GM18508 (cell line): ENCODE measurements around the gene RAD51C.
"Not testable (repeated sequence)": the region's sequence is repeated elsewhere in the genome, so short reads cannot be mapped to it uniquely, and the experiment has no call there.

Source experiments
- ATAC-seq: cut with Tn5 transposase; IDR thresholded peaks from one replicate; pipeline ENCODE4 v1.9.1; 2021; ENCODE audit warnings: moderate number of reproducible peaks; ENCODE audit not compliant: insufficient read depth, unreplicated experiment

RAD51C gene

GRCh38 chr17:58680038-58680369 is 12.4 kb upstream of the RAD51C start:
- ATAC-seq = no peak

- ATAC-seq = no peak
Observed at GRCh38 chr17:58684003-58684402, 8.4 kb upstream of the RAD51C start.

GRCh38 chr17:58684462-58684861 is 7.9 kb upstream of the RAD51C start:
- not testable (repeated sequence) for ATAC-seq

- no peak for ATAC-seq
Observed at GRCh38 chr17:58686980-58687379, 5.4 kb upstream of the RAD51C start.

- ATAC-seq = no peak
Observed at GRCh38 chr17:58688521-58688920, 3.9 kb upstream of the RAD51C start.

- ATAC-seq = not testable (repeated sequence)
Observed at GRCh38 chr17:58690033-58690432, 2.4 kb upstream of the RAD51C start.

GRCh38 chr17:58691701-58692238 is 632 bp upstream of the RAD51C start, which contains the start of gene TEX14:
TEX14 (minus strand) TSS chr17:58692045; CDS start chr17:58652001, 40,044 bp downstream.
- no peak for ATAC-seq

- no peak for ATAC-seq
Observed at GRCh38 chr17:58693208-58693607, 806 bp downstream of the RAD51C start.

GRCh38 chr17:58693751-58694150 is 1.3 kb downstream of the RAD51C start:
- no peak for ATAC-seq

- no peak for ATAC-seq
Observed at GRCh38 chr17:58694302-58694701, 1.9 kb downstream of the RAD51C start.

- no peak for ATAC-seq
Observed at GRCh38 chr17:58694826-58695225, 2.4 kb downstream of the RAD51C start.

- ATAC-seq = no peak
Observed at GRCh38 chr17:58699771-58700170, 7.4 kb downstream of the RAD51C start.

GRCh38 chr17:58702045-58702476 is 9.7 kb downstream of the RAD51C start:
- ATAC-seq = no peak

- ATAC-seq = no peak
Observed at GRCh38 chr17:58702708-58703107, 10.3 kb downstream of the RAD51C start.

- ATAC-seq = no peak
Observed at GRCh38 chr17:58703137-58703915, 10.9 kb downstream of the RAD51C start.

GRCh38 chr17:58703916-58704286 is 11.5 kb downstream of the RAD51C start:
- no peak for ATAC-seq

- no peak for ATAC-seq
Observed at GRCh38 chr17:58706351-58707140, 14.1 kb downstream of the RAD51C start.

GRCh38 chr17:58710948-58711552 is 18.6 kb downstream of the RAD51C start:
- ATAC-seq = no peak

- ATAC-seq = no peak
Observed at GRCh38 chr17:58722274-58722673, 29.9 kb downstream of the RAD51C start.

- ATAC-seq = no peak
Observed at GRCh38 chr17:58722696-58723095, 30.3 kb downstream of the RAD51C start.

GRCh38 chr17:58728798-58729197 is 36.4 kb downstream of the RAD51C start:
- no peak for ATAC-seq
